ENCODE measurements around the gene ABL2. TPM values are rescaled to one million over a fixed set of nuclear protein-coding genes. Genes with fewer than 3 reads are reported as not detected.

ABL2 gene
- total RNA-seq, 4 donors from 2014 or later: 6.8 to 22.2 (median 12.2) TPM

DNA sequence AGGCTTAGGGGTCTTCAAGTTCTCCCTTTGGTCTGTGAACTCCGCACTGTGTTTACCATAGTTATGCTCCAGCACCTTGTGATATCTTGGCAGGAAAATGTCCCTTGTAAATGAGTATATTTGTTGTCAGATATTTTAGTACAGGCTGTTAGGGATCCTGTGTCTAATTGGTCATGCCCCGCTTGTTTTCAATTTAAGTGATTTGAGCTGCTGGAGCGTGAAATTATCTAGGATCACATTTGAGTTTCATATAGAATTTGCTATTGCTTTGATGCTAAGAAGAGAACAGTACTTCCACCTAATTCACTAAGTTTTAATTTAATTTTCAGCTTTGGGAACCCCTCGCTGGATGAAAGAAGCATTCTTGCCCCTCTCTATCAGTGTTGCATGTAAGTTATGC lies 163.0 kb downstream of the ABL2 start:
- Histone ChIP-seq H3K27ac (no peak overlapping the region), H3K4me3 (no peak overlapping the region), H3K27me3 (no peaks in the 10 kb centered on the region), H3K4me1 (no peaks in the 10 kb centered on the region), H3K36me3 (peaks cover 65% of the 10 kb centered on the region), H3K9me3 (no peaks in the 10 kb centered on the region)
- no peak for TF ChIP-seq POLR2AphosphoS5 (IDR thresholded peaks at IDR 0.05)
- TF ChIP-seq, protein P1, sequence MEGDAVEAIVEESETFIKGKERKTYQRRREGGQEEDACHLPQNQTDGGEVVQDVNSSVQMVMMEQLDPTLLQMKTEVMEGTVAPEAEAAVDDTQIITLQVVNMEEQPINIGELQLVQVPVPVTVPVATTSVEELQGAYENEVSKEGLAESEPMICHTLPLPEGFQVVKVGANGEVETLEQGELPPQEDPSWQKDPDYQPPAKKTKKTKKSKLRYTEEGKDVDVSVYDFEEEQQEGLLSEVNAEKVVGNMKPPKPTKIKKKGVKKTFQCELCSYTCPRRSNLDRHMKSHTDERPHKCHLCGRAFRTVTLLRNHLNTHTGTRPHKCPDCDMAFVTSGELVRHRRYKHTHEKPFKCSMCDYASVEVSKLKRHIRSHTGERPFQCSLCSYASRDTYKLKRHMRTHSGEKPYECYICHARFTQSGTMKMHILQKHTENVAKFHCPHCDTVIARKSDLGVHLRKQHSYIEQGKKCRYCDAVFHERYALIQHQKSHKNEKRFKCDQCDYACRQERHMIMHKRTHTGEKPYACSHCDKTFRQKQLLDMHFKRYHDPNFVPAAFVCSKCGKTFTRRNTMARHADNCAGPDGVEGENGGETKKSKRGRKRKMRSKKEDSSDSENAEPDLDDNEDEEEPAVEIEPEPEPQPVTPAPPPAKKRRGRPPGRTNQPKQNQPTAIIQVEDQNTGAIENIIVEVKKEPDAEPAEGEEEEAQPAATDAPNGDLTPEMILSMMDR (IDR thresholded peaks at IDR 0.05): no peak
- TF ChIP-seq POLR2A (IDR thresholded peaks at IDR 0.05): no peak
- TF ChIP-seq EP300 (IDR thresholded peaks at IDR 0.05): no peak
- no peak for DNase-seq (ENCODE audit: low spot score in 2 of 2)
- WGBS: 94% methylated on average over 4 of the region's 4 CpGs

DNA sequence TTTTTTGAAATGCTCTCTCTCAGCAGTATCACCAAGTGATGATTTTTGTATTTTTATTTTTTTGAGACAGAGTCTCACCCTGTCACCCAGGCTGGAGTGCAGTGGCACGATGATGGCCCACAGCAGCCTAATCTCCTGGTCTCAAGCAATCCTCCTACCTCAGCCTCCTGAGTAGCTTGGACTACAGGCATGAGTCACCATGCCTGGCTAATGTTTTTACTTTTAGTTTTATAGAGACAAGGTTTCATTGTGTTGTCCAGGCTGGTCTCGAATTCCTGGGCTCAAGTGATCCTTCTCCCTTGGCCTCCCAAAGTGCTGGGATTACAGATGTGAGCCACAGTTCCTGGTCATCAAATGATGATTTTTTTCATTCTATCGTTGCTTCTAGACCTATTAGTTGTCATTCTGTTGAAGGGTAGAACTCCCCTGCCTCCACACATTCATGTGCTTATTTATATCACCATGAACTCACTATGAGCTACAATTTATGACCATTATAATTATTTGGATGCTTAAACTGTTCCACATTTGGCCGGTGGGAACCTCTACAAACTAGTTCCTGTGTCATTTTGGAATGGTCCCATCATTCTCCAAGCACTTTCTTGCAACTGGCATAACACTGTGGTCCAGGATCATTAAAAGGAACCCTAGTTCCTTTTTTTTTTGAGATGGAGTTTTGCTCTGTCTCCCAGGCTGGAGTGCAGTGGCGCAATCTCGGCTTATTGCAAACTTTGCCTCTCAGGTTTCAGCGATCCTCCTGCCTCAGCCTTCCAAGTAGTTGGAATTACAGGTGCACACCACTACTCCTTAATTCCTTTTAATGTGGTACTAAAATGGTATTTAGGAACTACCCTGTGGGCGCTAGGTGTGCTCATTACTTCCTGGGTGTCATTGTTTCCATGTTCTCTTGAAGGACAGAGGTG lies 167.9 kb downstream of the ABL2 start:
- Histone ChIP-seq H3K4me3 (no peak overlapping the region), H3K9me3 (no peaks in the 10 kb centered on the region), H3K36me3 (peaks cover 50% of the 10 kb centered on the region), H3K4me1 (no peaks in the 10 kb centered on the region), H3K27me3 (no peaks in the 10 kb centered on the region), H3K27ac (no peak overlapping the region)
- TF ChIP-seq, protein P1 (IDR thresholded peaks at IDR 0.05): no peak
- TF ChIP-seq EP300 (IDR thresholded peaks at IDR 0.05) (no peak), POLR2AphosphoS5 (IDR thresholded peaks at IDR 0.05) (no peak), POLR2A (IDR thresholded peaks at IDR 0.05) (no peak)
- 92% methylated on average over 8 of the region's 8 CpGs for WGBS
- no peak for DNase-seq (ENCODE audit: low spot score in 2 of 2)

DNA sequence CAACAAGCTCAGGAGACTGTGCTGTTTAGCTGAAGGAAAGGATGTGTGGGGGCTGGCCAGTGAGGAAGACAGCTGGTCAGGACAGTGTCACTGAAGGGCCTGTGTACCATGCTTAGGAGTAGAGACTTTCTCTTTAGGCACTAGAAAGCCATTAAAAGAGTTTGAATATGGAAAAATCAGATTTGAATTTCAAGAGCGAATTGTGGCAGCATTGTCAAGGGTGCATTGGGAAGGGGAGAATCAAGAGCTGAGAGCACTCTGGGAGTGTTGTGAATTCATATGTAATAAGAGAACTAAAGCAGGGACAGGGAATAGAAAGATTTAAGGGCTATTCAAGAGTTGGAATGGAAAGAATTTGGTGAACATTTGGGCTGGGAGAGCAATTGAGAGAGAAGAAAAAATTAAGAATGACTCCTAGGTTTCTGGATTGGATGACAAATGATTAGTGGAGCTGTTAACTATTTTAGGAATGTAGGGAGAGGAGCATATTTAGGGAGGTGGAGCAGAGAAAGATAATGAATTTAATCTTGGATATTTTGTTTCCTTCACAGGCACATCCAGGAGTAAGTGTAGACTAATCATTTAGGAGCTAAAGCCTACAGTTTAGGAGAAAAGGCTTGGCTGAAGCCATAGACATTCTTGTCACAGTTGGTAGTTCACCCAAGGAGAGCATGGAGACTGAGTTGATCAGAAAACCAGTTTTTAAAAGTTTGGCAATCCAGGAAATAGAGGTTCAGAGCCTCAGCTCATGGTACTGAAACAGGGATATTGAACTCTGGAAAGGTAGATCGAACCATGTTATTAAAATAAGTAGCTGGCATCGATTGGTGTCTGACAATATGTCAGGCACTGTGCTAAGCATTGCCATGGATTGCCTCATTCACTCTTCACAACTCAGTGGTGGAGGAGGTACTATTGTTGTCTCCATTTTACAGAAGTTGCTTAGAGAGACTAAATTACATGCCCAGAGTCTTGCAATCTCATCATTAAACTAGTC lies 170.7 kb downstream of the ABL2 start:
- H3K27ac ChIP-seq: no peak overlapping the region

DNA sequence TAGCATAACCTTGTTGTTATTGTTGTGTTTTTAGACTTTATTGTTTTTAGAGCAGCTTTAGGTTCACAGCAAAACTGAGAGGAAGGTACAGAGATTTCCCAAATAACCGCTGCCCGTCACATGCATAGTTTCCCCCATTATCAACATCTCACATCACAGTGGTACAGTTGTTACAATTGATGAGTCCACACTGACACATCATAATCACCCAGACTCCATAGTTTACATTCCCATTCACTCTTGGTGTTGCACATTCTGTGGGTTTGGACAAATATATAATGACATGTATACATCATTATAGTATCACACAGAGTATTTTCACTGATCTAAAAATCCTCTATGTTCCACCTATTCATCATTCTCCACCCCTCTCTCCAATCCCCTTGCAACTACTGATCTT lies 173.5 kb downstream of the ABL2 start:
- no peak for TF ChIP-seq EP300 (IDR thresholded peaks at IDR 0.05)
- TF ChIP-seq POLR2A (IDR thresholded peaks at IDR 0.05): no peak
- TF ChIP-seq, protein P1 (IDR thresholded peaks at IDR 0.05): no peak
- H3K27ac ChIP-seq: no peak overlapping the region
- no peaks in the 10 kb centered on the region for H3K27me3 ChIP-seq
- 94% methylated on average over 2 of the region's 2 CpGs for WGBS
- H3K36me3 ChIP-seq: peaks cover 37% of the 10 kb centered on the region
- no peaks in the 10 kb centered on the region for H3K9me3 ChIP-seq
- DNase-seq (ENCODE audit: low spot score in 2 of 2): no peak
- H3K4me3 ChIP-seq: no peak overlapping the region
- no peaks in the 10 kb centered on the region for H3K4me1 ChIP-seq

More for the DNA sequence above, 170.7 kb downstream of the ABL2 start:
- no peak for TF ChIP-seq POLR2A (IDR thresholded peaks at IDR 0.05)
- TF ChIP-seq, protein P1 (IDR thresholded peaks at IDR 0.05): no peak
- TF ChIP-seq EP300 (IDR thresholded peaks at IDR 0.05): no peak
- no peak for TF ChIP-seq POLR2AphosphoS5 (IDR thresholded peaks at IDR 0.05)
- WGBS: 89% methylated on average over 3 of the region's 3 CpGs
- no peaks in the 10 kb centered on the region for H3K4me1 ChIP-seq
- no peaks in the 10 kb centered on the region for H3K27me3 ChIP-seq
- no peak overlapping the region for H3K4me3 ChIP-seq
- DNase-seq (ENCODE audit: low spot score in 2 of 2): no peak
- peaks cover 48% of the 10 kb centered on the region for H3K36me3 ChIP-seq
- no peaks in the 10 kb centered on the region for H3K9me3 ChIP-seq
